ENCODE measurements around the gene ARHGEF39. TPM values are rescaled to one million over a fixed set of nuclear protein-coding genes. Genes with fewer than 3 reads are reported as not detected.

Gene ARHGEF39
- total RNA-seq, 1 donor from 2014 or later = 0.38 TPM

DNA sequence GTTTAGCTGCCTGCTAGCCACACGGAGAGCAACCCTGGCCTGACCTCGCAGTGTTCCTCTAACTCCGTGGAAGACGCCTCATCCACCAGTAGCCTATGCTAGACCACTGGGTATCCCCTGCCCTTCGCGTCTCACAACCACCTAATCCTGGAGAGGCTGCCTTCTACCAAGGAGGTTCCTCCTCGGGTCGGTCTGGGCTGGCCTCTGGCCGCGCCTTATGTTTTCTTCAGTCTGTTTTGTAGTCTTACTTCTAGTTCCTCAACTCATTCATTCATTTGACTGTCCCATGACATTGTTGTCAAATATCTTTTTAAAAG, 26.3 kb upstream of the ARHGEF39 start:
- ATAC-seq = peak; percentile 44
- H3K4me1 ChIP-seq = peaks cover 21% of the 10 kb centered on the region
- no peaks in the 10 kb centered on the region for H3K27me3 ChIP-seq
- TF ChIP-seq, protein P1, sequence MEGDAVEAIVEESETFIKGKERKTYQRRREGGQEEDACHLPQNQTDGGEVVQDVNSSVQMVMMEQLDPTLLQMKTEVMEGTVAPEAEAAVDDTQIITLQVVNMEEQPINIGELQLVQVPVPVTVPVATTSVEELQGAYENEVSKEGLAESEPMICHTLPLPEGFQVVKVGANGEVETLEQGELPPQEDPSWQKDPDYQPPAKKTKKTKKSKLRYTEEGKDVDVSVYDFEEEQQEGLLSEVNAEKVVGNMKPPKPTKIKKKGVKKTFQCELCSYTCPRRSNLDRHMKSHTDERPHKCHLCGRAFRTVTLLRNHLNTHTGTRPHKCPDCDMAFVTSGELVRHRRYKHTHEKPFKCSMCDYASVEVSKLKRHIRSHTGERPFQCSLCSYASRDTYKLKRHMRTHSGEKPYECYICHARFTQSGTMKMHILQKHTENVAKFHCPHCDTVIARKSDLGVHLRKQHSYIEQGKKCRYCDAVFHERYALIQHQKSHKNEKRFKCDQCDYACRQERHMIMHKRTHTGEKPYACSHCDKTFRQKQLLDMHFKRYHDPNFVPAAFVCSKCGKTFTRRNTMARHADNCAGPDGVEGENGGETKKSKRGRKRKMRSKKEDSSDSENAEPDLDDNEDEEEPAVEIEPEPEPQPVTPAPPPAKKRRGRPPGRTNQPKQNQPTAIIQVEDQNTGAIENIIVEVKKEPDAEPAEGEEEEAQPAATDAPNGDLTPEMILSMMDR (IDR thresholded peaks at IDR 0.05) = no peak
- no peak for DNase-seq
- no peaks in the 10 kb centered on the region for H3K9me3 ChIP-seq
- H3K27ac ChIP-seq = peak overlapping the region; percentile 83
- H3K4me3 ChIP-seq = peak overlapping the region; percentile 76
- H3K36me3 ChIP-seq = peaks cover 4% of the 10 kb centered on the region
- intact Hi-C loops (cut with DNase I) = no loop called here

DNA sequence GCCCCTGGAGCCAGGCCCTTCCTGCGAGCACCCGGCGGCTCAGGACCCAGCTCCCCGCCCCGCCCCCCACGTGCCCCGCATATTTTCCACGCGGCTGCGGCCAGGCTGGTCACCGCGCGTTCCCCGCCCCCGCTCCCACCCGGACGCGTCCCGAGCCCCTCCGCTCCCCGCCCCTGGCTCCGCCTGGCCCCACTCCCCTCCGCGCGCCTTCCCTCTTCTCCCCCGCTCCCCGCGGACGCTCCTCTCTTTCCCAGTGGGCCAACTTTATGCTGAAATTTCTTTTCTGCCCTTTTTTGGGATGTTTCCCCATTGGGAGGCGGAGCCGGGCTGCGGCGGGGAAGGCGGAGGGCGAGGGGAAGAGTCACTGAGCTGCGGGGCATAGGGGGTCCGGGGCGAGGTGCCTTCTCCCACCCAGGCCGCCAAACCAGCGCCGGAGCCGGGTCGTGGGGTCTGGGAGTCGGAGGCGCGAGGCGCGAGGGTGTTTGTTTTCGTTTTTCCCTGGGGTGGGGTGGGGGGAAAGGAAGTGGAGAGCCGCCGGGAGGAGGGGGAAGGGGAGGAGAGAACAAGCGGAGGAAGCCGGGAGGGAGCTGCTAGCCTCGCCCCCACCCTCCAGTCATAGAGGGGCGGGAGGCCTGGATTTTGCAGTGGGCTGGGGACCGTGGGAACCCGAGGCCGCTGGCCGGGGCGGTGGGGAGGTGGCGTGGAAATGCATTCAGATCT, 25.8 kb upstream of the ARHGEF39 start:
- H3K4me1 ChIP-seq = peaks cover 16% of the 10 kb centered on the region
- peak; percentile 78 for ATAC-seq
- no peaks in the 10 kb centered on the region for H3K9me3 ChIP-seq
- intact Hi-C loops (cut with DNase I) = no loop called here
- peak; percentile 83 for DNase-seq
- no peaks in the 10 kb centered on the region for H3K27me3 ChIP-seq
- TF ChIP-seq, protein P1 (IDR thresholded peaks at IDR 0.05) = no peak
- no peaks in the 10 kb centered on the region for H3K36me3 ChIP-seq
- peak overlapping the region; percentile 76 for H3K4me3 ChIP-seq
- peak overlapping the region; percentile 83 for H3K27ac ChIP-seq

DNA sequence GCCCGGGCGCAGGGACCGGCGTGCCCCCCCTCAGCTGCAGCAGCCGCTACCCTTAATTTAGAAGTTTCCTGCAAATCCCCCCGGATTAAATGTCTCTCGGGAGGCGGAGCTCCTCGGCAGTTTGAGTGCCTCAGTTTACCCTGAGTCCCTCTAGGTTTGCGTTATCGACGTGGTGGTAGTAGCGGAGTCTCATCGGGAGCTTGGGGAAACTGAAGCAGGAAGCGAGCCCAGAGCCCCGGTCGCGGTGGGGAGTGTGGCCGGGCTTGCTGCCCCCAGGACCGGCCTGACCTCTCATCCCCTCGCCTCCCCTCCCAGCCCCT, 25.3 kb upstream of the ARHGEF39 start:
- DNase-seq = no peak
- peaks cover 15% of the 10 kb centered on the region for H3K4me1 ChIP-seq
- H3K27ac ChIP-seq = peak overlapping the region; percentile 83
- TF ChIP-seq, protein P1 (IDR thresholded peaks at IDR 0.05) = no peak
- H3K4me3 ChIP-seq = peak overlapping the region; percentile 76
- H3K27me3 ChIP-seq = no peaks in the 10 kb centered on the region
- H3K36me3 ChIP-seq = peaks cover 2% of the 10 kb centered on the region
- no peak for ATAC-seq
- intact Hi-C loops (cut with DNase I) = no loop called here
- no peaks in the 10 kb centered on the region for H3K9me3 ChIP-seq

DNA sequence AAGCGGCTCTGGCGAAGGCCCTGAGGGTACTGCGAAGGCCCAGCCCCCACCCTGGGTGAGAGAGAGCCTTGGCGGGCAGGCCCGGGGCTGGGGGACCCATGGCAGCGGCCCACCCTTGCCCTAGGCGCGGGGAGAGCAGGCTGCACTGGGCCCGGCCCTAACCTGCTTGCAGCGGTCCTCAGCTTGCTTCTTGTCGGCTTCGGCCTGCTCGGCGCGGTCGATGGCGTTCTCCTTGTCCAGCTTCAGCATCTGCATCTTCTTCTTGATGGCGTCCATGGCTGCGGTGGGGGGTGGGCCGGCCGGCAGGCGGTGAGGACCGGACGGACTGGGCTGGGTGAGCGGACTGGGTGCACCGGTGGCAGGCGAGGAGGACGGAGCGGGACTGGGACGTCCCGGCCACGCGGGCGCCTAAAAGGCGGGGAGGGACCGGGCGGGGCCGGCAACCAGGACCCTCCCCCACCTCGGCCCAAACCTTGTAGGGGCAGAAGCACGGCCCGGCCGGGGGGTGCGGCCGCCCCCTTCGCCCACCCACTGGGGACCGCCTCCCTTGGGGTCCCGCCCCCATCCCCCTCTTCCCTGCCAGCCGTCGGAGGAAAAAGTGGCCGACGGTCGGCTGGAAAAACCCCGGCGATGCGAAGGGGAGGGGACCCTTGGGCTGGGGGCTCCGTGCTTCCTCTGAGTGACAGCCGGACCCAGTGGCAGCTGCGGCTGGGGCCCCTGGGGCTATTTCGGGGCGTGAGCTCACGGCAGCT, 24.7 kb upstream of the ARHGEF39 start, which contains the start of gene TPM2:
Gene TPM2, minus strand, starts transcription at position 384 of the 752 bp plus-strand sequence. Its CDS starts 108 bp downstream, at position 276.
- H3K4me1 ChIP-seq = peaks cover 15% of the 10 kb centered on the region

DNA sequence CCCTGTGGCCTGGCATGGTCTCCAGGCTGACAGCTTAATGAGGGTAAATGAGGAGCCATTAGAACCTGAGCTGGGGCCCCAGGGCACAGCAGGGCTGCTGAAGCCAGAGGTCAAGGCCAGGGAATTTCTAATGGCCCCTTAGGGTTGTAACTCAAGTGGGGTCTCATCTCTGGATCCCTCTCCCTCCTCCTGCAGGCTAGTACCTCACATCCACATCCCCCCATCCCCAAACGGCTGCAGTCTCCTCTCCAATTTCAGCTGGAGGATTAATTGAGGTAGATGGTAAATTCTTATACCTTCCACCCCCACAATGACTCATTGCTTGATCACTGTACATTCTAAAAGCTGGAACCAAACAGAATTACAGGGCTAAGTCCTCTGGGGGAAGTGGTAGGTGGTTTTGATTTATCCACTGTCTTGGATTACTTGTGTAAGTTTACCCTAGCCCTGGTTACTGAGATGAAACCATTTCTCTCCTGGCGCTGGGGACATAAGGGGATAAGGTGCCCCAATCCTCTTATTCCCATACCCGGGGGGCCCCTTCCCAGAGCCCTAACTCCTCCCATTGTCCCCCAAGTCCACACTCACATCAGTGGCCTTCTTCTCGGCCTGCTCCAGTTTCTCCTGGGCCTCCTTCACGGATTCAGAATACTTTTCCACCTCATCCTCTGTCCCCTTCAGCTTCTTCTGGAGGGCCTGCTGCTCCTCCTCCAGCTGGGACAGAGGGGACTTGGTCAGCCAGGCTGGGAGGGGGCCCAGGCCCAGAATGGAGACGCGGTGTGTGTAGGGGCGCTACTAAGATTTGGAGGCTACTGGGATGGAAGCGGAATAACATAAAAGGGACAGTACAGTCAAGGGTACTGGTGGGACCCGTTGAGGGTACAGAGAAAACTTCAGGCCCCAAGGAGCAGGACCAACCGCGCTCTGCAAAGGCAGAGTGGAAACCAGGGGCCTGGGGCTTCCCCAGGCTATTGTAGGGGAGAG, 23.9 kb upstream of the ARHGEF39 start:
- intact Hi-C loops (cut with DNase I) = no loop called here
- DNase-seq (no peak), ATAC-seq (no peak)
- Histone ChIP-seq H3K27ac (peak overlapping the region; percentile 83), H3K4me1 (peaks cover 15% of the 10 kb centered on the region), H3K36me3 (peaks cover 5% of the 10 kb centered on the region), H3K9me3 (no peaks in the 10 kb centered on the region), H3K4me3 (peak overlapping the region; percentile 76), H3K27me3 (no peaks in the 10 kb centered on the region)
- TF ChIP-seq, protein P1 (IDR thresholded peaks at IDR 0.05) = no peak

More for the DNA sequence above, 24.7 kb upstream of the ARHGEF39 start, which contains the start of gene TPM2:
- peak within 1 kb of the TSS; percentile 76 for H3K4me3 ChIP-seq
- DNase-seq = no peak
- peak within 1 kb of the TSS; percentile 83 for H3K27ac ChIP-seq
- intact Hi-C loops (cut with DNase I) = no loop called here
- TF ChIP-seq, protein P1 (IDR thresholded peaks at IDR 0.05) = no peak
- ATAC-seq = peak; percentile 51
- peaks cover 5% of the 10 kb centered on the region for H3K36me3 ChIP-seq
- no peaks in the 10 kb centered on the region for H3K9me3 ChIP-seq
- no peaks in the 10 kb centered on the region for H3K27me3 ChIP-seq
